Activated CD8-positive, alpha-beta memory T cell treated with anti-CD3 and anti-CD28 coated beads for 48 hours (primary cell): ENCODE data around the gene CACNG4.

Experiments
- DNase-seq, 3 experiments: peaks; one replicate each; pipeline ENCODE4 v3.0.0-alpha.2; 2020; ENCODE audit warnings: low read depth in 2 of 3, low spot score in 2 of 3

The CACNG4 gene

GRCh38 chr17:66983414-66984021, 19.0 kb downstream of the CACNG4 start:
- DNase-seq, result no peak

GRCh38 chr17:66984730-66985129, 20.2 kb downstream of the CACNG4 start:
- no peak for DNase-seq

GRCh38 chr17:66985338-66986237, 21.1 kb downstream of the CACNG4 start:
- DNase-seq, result no peak

GRCh38 chr17:66986659-66987058, 22.2 kb downstream of the CACNG4 start:
- no peak for DNase-seq

- no peak for DNase-seq
Observed at GRCh38 chr17:66987059-66987616, 22.6 kb downstream of the CACNG4 start.

- DNase-seq, result no peak
Observed at GRCh38 chr17:66988069-66988798, 23.7 kb downstream of the CACNG4 start.

- DNase-seq, result no peak
Observed at GRCh38 chr17:66989076-66989475, 24.6 kb downstream of the CACNG4 start.

GRCh38 chr17:66989579-66989978, 25.1 kb downstream of the CACNG4 start:
- no peak for DNase-seq

GRCh38 chr17:66990047-66990446, 25.5 kb downstream of the CACNG4 start:
- no peak for DNase-seq

GRCh38 chr17:66992911-66993442, 28.5 kb downstream of the CACNG4 start:
- no peak for DNase-seq

- no peak for DNase-seq
Observed at GRCh38 chr17:66994361-66994760, 29.9 kb downstream of the CACNG4 start.

- no peak for DNase-seq
Observed at GRCh38 chr17:66994930-66995535, 30.5 kb downstream of the CACNG4 start.

- no peak for DNase-seq
Observed at GRCh38 chr17:66995944-66996343, 31.4 kb downstream of the CACNG4 start.

- no peak for DNase-seq
Observed at GRCh38 chr17:66996926-66997325, 32.4 kb downstream of the CACNG4 start.

GRCh38 chr17:67003231-67003630, 38.7 kb downstream of the CACNG4 start:
- DNase-seq, result no peak

- no peak for DNase-seq
Observed at GRCh38 chr17:67004181-67004580, 39.7 kb downstream of the CACNG4 start.

GRCh38 chr17:67007266-67007665, 42.8 kb downstream of the CACNG4 start:
- no peak for DNase-seq

GRCh38 chr17:67008101-67008500, 43.6 kb downstream of the CACNG4 start:
- DNase-seq, result no peak

GRCh38 chr17:67011527-67012175, 47.1 kb downstream of the CACNG4 start:
- DNase-seq, result no peak

GRCh38 chr17:67013891-67014290, 49.4 kb downstream of the CACNG4 start:
- no peak for DNase-seq
